ENCODE data around the gene FANCL. TPM values are rescaled to one million over a fixed set of nuclear protein-coding genes. Genes with fewer than 3 reads are reported as not detected.
"Not testable (repeated sequence)": the region's sequence is repeated elsewhere in the genome, so short reads cannot be mapped to it uniquely, and the experiment has no call there.

FANCL gene
- 1 to 10 TPM; 2.1 to 2.7 TPM for total RNA-seq
- polyA plus RNA-seq: 1 to 10 TPM; 3.0 to 6.7 (median 3.1) TPM
- 1.3 to 7.5 (median 3.2) reads per million in 6 experiments for total RNA-seq

- DNase-seq (peak; percentile 11 to 69 (median 48)), ATAC-seq (peak; percentile 89 to 90)
- peak within 1 kb of the TSS; percentile 93 to 98 (median 94) for H3K4me3 Mint-ChIP-seq
- no peaks in the 10 kb centered on the region for H3K36me3 Mint-ChIP-seq
- peak within 1 kb of the TSS; percentile 73 to 93 (median 83) for H3K27ac Mint-ChIP-seq
- H3K27me3 Mint-ChIP-seq: peaks cover 0 to 8% (median 4%) of the 10 kb centered on the region in 5 donors
- peaks cover 9 to 34% (median 20%) of the 10 kb centered on the region in 4 donors for H3K4me1 Mint-ChIP-seq
- POLR2A ChIA-PET: interaction anchor here (0.7 kb wide), 1 partner anchor 195 kb away, joined by 3 read pairs; no protein-coding TSS in a partner anchor
- no peaks in the 10 kb centered on the region for H3K9me3 Mint-ChIP-seq
Observed at GRCh38 chr2:58240670-58241545, at the start of gene FANCL. FANCL (minus strand) TSS chr2:58241325; CDS start chr2:58241313, 12 bp downstream.

- ATAC-seq (no peak), DNase-seq (no peak)
- Mint-ChIP-seq H3K9me3 (no peaks in the 10 kb centered on the region), H3K27ac (no peak overlapping the region), H3K36me3 (no peaks in the 10 kb centered on the region), H3K27me3 (peaks cover 5 to 21% (median 7%) of the 10 kb centered on the region in 5 donors), H3K4me1 (no peaks in the 10 kb centered on the region), H3K4me3 (no peak overlapping the region)
- POLR2A ChIA-PET: no interaction called here
Observed at GRCh38 chr2:58289029-58289428, 47.9 kb upstream of the FANCL start.

GRCh38 chr2:58283931-58284330 is 42.8 kb upstream of the FANCL start:
- Mint-ChIP-seq H3K4me3 (no peak overlapping the region), H3K27me3 (peaks cover 0 to 11% (median 2%) of the 10 kb centered on the region in 5 donors), H3K36me3 (no peaks in the 10 kb centered on the region), H3K9me3 (peaks cover 0 to 3% (median 0%) of the 10 kb centered on the region in 9 donors), H3K4me1 (no peaks in the 10 kb centered on the region), H3K27ac (no peak overlapping the region)
- no peak for ATAC-seq
- POLR2A ChIA-PET: no interaction called here
- DNase-seq: no peak

- ATAC-seq, H3K4me1 Mint-ChIP-seq, H3K27ac Mint-ChIP-seq, H3K36me3 Mint-ChIP-seq, DNase-seq, H3K9me3 Mint-ChIP-seq, POLR2A ChIA-PET, H3K4me3 Mint-ChIP-seq: not testable (repeated sequence)
- H3K27me3 Mint-ChIP-seq: peaks cover 0 to 11% (median 2%) of the 10 kb centered on the region in 5 donors
Observed at GRCh38 chr2:58275144-58275543, 34.0 kb upstream of the FANCL start.

- Mint-ChIP-seq H3K4me3 (no peak overlapping the region), H3K36me3 (no peaks in the 10 kb centered on the region), H3K27ac (no peak overlapping the region), H3K9me3 (no peaks in the 10 kb centered on the region), H3K4me1 (no peaks in the 10 kb centered on the region), H3K27me3 (peaks cover 0 to 11% (median 0%) of the 10 kb centered on the region in 5 donors)
- ATAC-seq (no peak), DNase-seq (no peak)
- POLR2A ChIA-PET: no interaction called here
Observed at GRCh38 chr2:58271826-58272225, 30.7 kb upstream of the FANCL start.

- H3K9me3 Mint-ChIP-seq: peaks cover 0 to 5% (median 0%) of the 10 kb centered on the region in 9 donors
- peaks cover 0 to 3% (median 0%) of the 10 kb centered on the region in 5 donors for H3K27me3 Mint-ChIP-seq
- H3K4me3 Mint-ChIP-seq: no peak overlapping the region
- POLR2A ChIA-PET: no interaction called here
- H3K36me3 Mint-ChIP-seq: no peaks in the 10 kb centered on the region
- no peak for DNase-seq
- no peak overlapping the region for H3K27ac Mint-ChIP-seq
- H3K4me1 Mint-ChIP-seq: no peaks in the 10 kb centered on the region
- ATAC-seq: no peak
Observed at GRCh38 chr2:58268685-58269084, 27.6 kb upstream of the FANCL start.

GRCh38 chr2:58266211-58266610 is 25.1 kb upstream of the FANCL start:
- Mint-ChIP-seq H3K9me3 (peaks cover 0 to 5% (median 0%) of the 10 kb centered on the region in 9 donors), H3K27me3 (peaks cover 0 to 2% (median 0%) of the 10 kb centered on the region in 5 donors), H3K36me3 (no peaks in the 10 kb centered on the region), H3K4me1 (no peaks in the 10 kb centered on the region), H3K27ac (no peak overlapping the region), H3K4me3 (no peak overlapping the region)
- POLR2A ChIA-PET: no interaction called here
- ATAC-seq (no peak), DNase-seq (no peak)

- DNase-seq (no peak), ATAC-seq (no peak)
- Mint-ChIP-seq H3K27ac (no peak overlapping the region), H3K4me3 (no peak overlapping the region), H3K4me1 (no peaks in the 10 kb centered on the region), H3K36me3 (no peaks in the 10 kb centered on the region), H3K27me3 (peaks cover 0 to 11% (median 7%) of the 10 kb centered on the region in 5 donors), H3K9me3 (peaks cover 0 to 3% (median 0%) of the 10 kb centered on the region in 9 donors)
- POLR2A ChIA-PET: no interaction called here
Observed at GRCh38 chr2:58261209-58261608, 20.1 kb upstream of the FANCL start.

GRCh38 chr2:58258456-58258855 is 17.3 kb upstream of the FANCL start:
- POLR2A ChIA-PET, DNase-seq, H3K4me1 Mint-ChIP-seq, H3K36me3 Mint-ChIP-seq, H3K4me3 Mint-ChIP-seq, ATAC-seq, H3K27ac Mint-ChIP-seq, H3K9me3 Mint-ChIP-seq: not testable (repeated sequence)
- H3K27me3 Mint-ChIP-seq: peaks cover 0 to 13% (median 9%) of the 10 kb centered on the region in 5 donors

GRCh38 chr2:58251331-58252201 is 10.4 kb upstream of the FANCL start:
- ATAC-seq, H3K27ac Mint-ChIP-seq, DNase-seq, H3K9me3 Mint-ChIP-seq, H3K4me3 Mint-ChIP-seq, H3K4me1 Mint-ChIP-seq, H3K27me3 Mint-ChIP-seq, POLR2A ChIA-PET, H3K36me3 Mint-ChIP-seq: not testable (repeated sequence)

GRCh38 chr2:58241546-58241864 is 380 bp upstream of the FANCL start:
- H3K27ac Mint-ChIP-seq: peak overlapping the region in 9 of 10 donors; percentile 73 to 93 (median 83)
- POLR2A ChIA-PET: interaction anchor here (0.7 kb wide), 1 partner anchor 195 kb away, joined by 3 read pairs; no protein-coding TSS in a partner anchor

GRCh38 chr2:58239243-58239925 is 1.7 kb downstream of the FANCL start:
- H3K27me3 Mint-ChIP-seq: peaks cover 0 to 6% (median 3%) of the 10 kb centered on the region in 5 donors
- no peak overlapping the region for H3K27ac Mint-ChIP-seq
- DNase-seq (no peak), ATAC-seq (no peak)
- POLR2A ChIA-PET: no interaction called here
- H3K4me3 Mint-ChIP-seq: peak overlapping the region in 1 of 10 donors; percentile 13
- peaks cover 9 to 34% (median 21%) of the 10 kb centered on the region in 4 donors for H3K4me1 Mint-ChIP-seq
- no peaks in the 10 kb centered on the region for H3K9me3 Mint-ChIP-seq
- H3K36me3 Mint-ChIP-seq: no peaks in the 10 kb centered on the region

More at GRCh38 chr2:58241546-58241864, 380 bp upstream of the FANCL start:
- DNase-seq (no peak), ATAC-seq (no peak)
- peaks cover 9 to 33% (median 20%) of the 10 kb centered on the region in 4 donors for H3K4me1 Mint-ChIP-seq
- H3K36me3 Mint-ChIP-seq: no peaks in the 10 kb centered on the region
- no peaks in the 10 kb centered on the region for H3K9me3 Mint-ChIP-seq
- peaks cover 0 to 8% (median 4%) of the 10 kb centered on the region in 5 donors for H3K27me3 Mint-ChIP-seq
- H3K4me3 Mint-ChIP-seq: peak overlapping the region; percentile 93 to 98 (median 94)

Data from naive thymus-derived CD8-positive, alpha-beta T cell (primary cell).